Naive thymus-derived CD8-positive, alpha-beta T cell (primary cell): ENCODE measurements around the gene C9orf72. TPM values are rescaled to one million over a fixed set of nuclear protein-coding genes. Genes with fewer than 3 reads are reported as not detected.
"Not testable (repeated sequence)": the region's sequence is repeated elsewhere in the genome, so short reads cannot be mapped to it uniquely, and the experiment has no call there.

Experiments used
- ATAC-seq, 2 donors: fragments of 150-1000 bp; cut with Tn5 transposase in 1 of 2; sonication (Bioruptor Pico), chemical (Tn5 transposase) in 1 of 2; 1 replicate in 1 of 2; 2 replicates in 1 of 2; pipeline ENCODE4 v1.10.0; 2021; ENCODE audit warnings: mild to moderate bottlenecking in 2 of 2, moderate library complexity in 2 of 2
- POLR2A ChIA-PET: fragments of 350-600 bp; sonication (Branson Sonifier 250); formaldehyde crosslinking; loops from one replicate; lab custom pipeline; 2021; ENCODE audit warnings: antibody characterized with exemption; lab: Charles Lee
- DNase-seq, 10 donors: peaks; one replicate each; pipeline versions ENCODE4 v3.0.0 to v3.0.0-alpha.2; 2020 to 2022
- H3K27ac Mint-ChIP-seq, 10 donors: one replicate each; pipeline ENCODE4 v1.8.0; 2020 to 2022; ENCODE audit warnings: mild to moderate bottlenecking in 10 of 10, mixed read lengths in 10 of 10, moderate library complexity in 4 of 10, inconsistent platforms in 1 of 10
- H3K27me3 Mint-ChIP-seq, 5 donors: one replicate each; pipeline ENCODE4 v1.8.0; 2021 to 2022; ENCODE audit warnings: mixed read lengths in 5 of 5
- H3K36me3 Mint-ChIP-seq, 3 donors: one replicate each; pipeline ENCODE4 v1.8.0; 2020 to 2022; ENCODE audit warnings: mixed read lengths in 3 of 3, mild to moderate bottlenecking in 2 of 3, inconsistent platforms in 1 of 3
- H3K4me1 Mint-ChIP-seq, 4 donors: one replicate each; pipeline ENCODE4 v1.8.0; 2021 to 2022; ENCODE audit warnings: mixed read lengths in 4 of 4
- H3K4me3 Mint-ChIP-seq, 10 donors: one replicate each; pipeline ENCODE4 v1.8.0; 2020 to 2022; ENCODE audit warnings: mild to moderate bottlenecking in 10 of 10, mixed read lengths in 10 of 10, moderate library complexity in 6 of 10, inconsistent platforms in 1 of 10
- H3K9me3 Mint-ChIP-seq, 9 donors: one replicate each; pipeline ENCODE4 v1.8.0; 2020 to 2022; ENCODE audit warnings: mixed read lengths in 9 of 9, mild to moderate bottlenecking in 3 of 9, inconsistent platforms in 1 of 9, moderate library complexity in 1 of 9
- polyA plus RNA-seq, 3 donors: library from polyadenylated mRNA; unstranded; fragments of 300-500 nt; fragmentation: Illumina TruSeq; gene quantifications; one replicate each; pipeline ENCODE4 v1.2.3, GENCODE V29; 2021
- total RNA-seq, 8 experiments: library from RNA in 2 of 8; stranded (reverse) in 2 of 8; gene quantifications; one replicate each; pipeline ENCODE4 v1.2.3 and lab custom pipeline; 2021 to 2026

The C9orf72 gene
- total and polyA plus RNA-seq, 5 experiments from 2014 or later, result 5.2 to 30.6 (median 9.7) TPM

GRCh38 chr9:27519466-27520465 lies 53.5 kb downstream of the C9orf72 start:
- Mint-ChIP-seq H3K36me3 (peaks cover 0 to 14% (median 9%) of the 10 kb centered on the region in 3 donors), H3K9me3 (no peaks in the 10 kb centered on the region), H3K4me3 (no peak overlapping the region), H3K27me3 (no peaks in the 10 kb centered on the region), H3K27ac (no peak overlapping the region), H3K4me1 (peaks cover 0 to 7% (median 0%) of the 10 kb centered on the region in 4 donors)
- no peak for ATAC-seq
- no peak for DNase-seq
- POLR2A ChIA-PET, result no interaction called here

- Mint-ChIP-seq H3K4me1 (peaks cover 0 to 3% (median 0%) of the 10 kb centered on the region in 4 donors), H3K27ac (no peak overlapping the region), H3K27me3 (no peaks in the 10 kb centered on the region), H3K36me3 (peaks cover 0 to 14% (median 9%) of the 10 kb centered on the region in 3 donors), H3K4me3 (no peak overlapping the region), H3K9me3 (no peaks in the 10 kb centered on the region)
- POLR2A ChIA-PET, result no interaction called here
- no peak for DNase-seq
- ATAC-seq, result no peak
These were observed 54.5 kb downstream of the C9orf72 start for GRCh38 chr9:27518809-27519208.

- DNase-seq (no peak), ATAC-seq (no peak)
- Mint-ChIP-seq H3K4me3 (no peak overlapping the region), H3K9me3 (peaks cover 0 to 1% (median 0%) of the 10 kb centered on the region in 9 donors), H3K36me3 (peaks cover 0 to 14% (median 12%) of the 10 kb centered on the region in 3 donors), H3K27me3 (no peaks in the 10 kb centered on the region), H3K27ac (no peak overlapping the region), H3K4me1 (no peaks in the 10 kb centered on the region)
- POLR2A ChIA-PET, result no interaction called here
These were observed 55.3 kb downstream of the C9orf72 start for GRCh38 chr9:27518006-27518405.

- DNase-seq, result no peak
- H3K27ac Mint-ChIP-seq, result no peak overlapping the region
- peaks cover 0 to 12% (median 5%) of the 10 kb centered on the region in 3 donors for H3K36me3 Mint-ChIP-seq
- POLR2A ChIA-PET, result no interaction called here
- ATAC-seq, result no peak
- H3K4me1 Mint-ChIP-seq, result no peaks in the 10 kb centered on the region
- H3K4me3 Mint-ChIP-seq, result no peak overlapping the region
- H3K27me3 Mint-ChIP-seq, result no peaks in the 10 kb centered on the region
- H3K9me3 Mint-ChIP-seq, result peaks cover 0 to 1% (median 0%) of the 10 kb centered on the region in 9 donors
These were observed 58.7 kb downstream of the C9orf72 start for GRCh38 chr9:27514551-27514950.

- DNase-seq, result no peak
- H3K4me3 Mint-ChIP-seq, result no peak overlapping the region
- POLR2A ChIA-PET, result no interaction called here
- no peaks in the 10 kb centered on the region for H3K4me1 Mint-ChIP-seq
- no peak overlapping the region for H3K27ac Mint-ChIP-seq
- H3K27me3 Mint-ChIP-seq, result no peaks in the 10 kb centered on the region
- no peak for ATAC-seq
- peaks cover 0 to 1% (median 0%) of the 10 kb centered on the region in 9 donors for H3K9me3 Mint-ChIP-seq
- H3K36me3 Mint-ChIP-seq, result peaks cover 3 to 7% (median 5%) of the 10 kb centered on the region in 3 donors
These were observed 61.5 kb downstream of the C9orf72 start for GRCh38 chr9:27511771-27512170.

GRCh38 chr9:27510780-27511179 lies 62.5 kb downstream of the C9orf72 start:
- Mint-ChIP-seq H3K4me3 (no peak overlapping the region), H3K9me3 (peaks cover 0 to 1% (median 0%) of the 10 kb centered on the region in 9 donors), H3K4me1 (no peaks in the 10 kb centered on the region), H3K36me3 (peaks cover 3 to 7% (median 4%) of the 10 kb centered on the region in 3 donors), H3K27me3 (no peaks in the 10 kb centered on the region), H3K27ac (no peak overlapping the region)
- DNase-seq, result no peak
- no peak for ATAC-seq
- POLR2A ChIA-PET, result no interaction called here

- POLR2A ChIA-PET, result no interaction called here
- no peak for ATAC-seq
- Mint-ChIP-seq H3K4me1 (peaks cover 0 to under 1% (median 0%) of the 10 kb centered on the region in 4 donors), H3K4me3 (no peak overlapping the region), H3K27me3 (peaks cover 0 to 1% (median 0%) of the 10 kb centered on the region in 5 donors), H3K36me3 (peaks cover 0 to 9% (median 5%) of the 10 kb centered on the region in 3 donors), H3K27ac (no peak overlapping the region), H3K9me3 (no peaks in the 10 kb centered on the region)
- no peak for DNase-seq
These were observed 66.3 kb downstream of the C9orf72 start for GRCh38 chr9:27506981-27507380.

- Mint-ChIP-seq H3K9me3 (peaks cover 0 to 3% (median 0%) of the 10 kb centered on the region in 9 donors), H3K4me1 (peaks cover 0 to 6% (median 0%) of the 10 kb centered on the region in 4 donors), H3K36me3 (peaks cover 0 to 12% (median 7%) of the 10 kb centered on the region in 3 donors), H3K27ac (no peak overlapping the region), H3K27me3 (peaks cover 0 to 2% (median 0%) of the 10 kb centered on the region in 5 donors), H3K4me3 (no peak overlapping the region)
- DNase-seq (no peak), ATAC-seq (no peak)
- POLR2A ChIA-PET, result no interaction called here
These were observed 67.5 kb downstream of the C9orf72 start for GRCh38 chr9:27505744-27506161.

GRCh38 chr9:27504259-27504658 lies 69.0 kb downstream of the C9orf72 start:
- no peak overlapping the region for H3K27ac Mint-ChIP-seq
- DNase-seq (no peak), ATAC-seq (no peak)
- POLR2A ChIA-PET, result no interaction called here
- H3K9me3 Mint-ChIP-seq, result peaks cover 0 to 3% (median 0%) of the 10 kb centered on the region in 9 donors
- H3K36me3 Mint-ChIP-seq, result peaks cover 0 to 12% (median 7%) of the 10 kb centered on the region in 3 donors
- H3K27me3 Mint-ChIP-seq, result peaks cover 0 to 4% (median 1%) of the 10 kb centered on the region in 5 donors
- H3K4me1 Mint-ChIP-seq, result peaks cover 0 to 16% (median 0%) of the 10 kb centered on the region in 4 donors
- no peak overlapping the region for H3K4me3 Mint-ChIP-seq

GRCh38 chr9:27503623-27504022 lies 69.7 kb downstream of the C9orf72 start:
- H3K4me3 Mint-ChIP-seq, result no peak overlapping the region
- POLR2A ChIA-PET, result no interaction called here
- H3K4me1 Mint-ChIP-seq, result peaks cover 0 to 16% (median 0%) of the 10 kb centered on the region in 4 donors
- ATAC-seq, result no peak
- H3K9me3 Mint-ChIP-seq, result peaks cover 0 to 3% (median 0%) of the 10 kb centered on the region in 9 donors
- peaks cover 0 to 4% (median 1%) of the 10 kb centered on the region in 5 donors for H3K27me3 Mint-ChIP-seq
- peaks cover 0 to 12% (median 7%) of the 10 kb centered on the region in 3 donors for H3K36me3 Mint-ChIP-seq
- H3K27ac Mint-ChIP-seq, result no peak overlapping the region
- no peak for DNase-seq

- H3K36me3 Mint-ChIP-seq, ATAC-seq, H3K27ac Mint-ChIP-seq, H3K27me3 Mint-ChIP-seq, POLR2A ChIA-PET, H3K4me3 Mint-ChIP-seq, DNase-seq, H3K9me3 Mint-ChIP-seq: not testable (repeated sequence)
- peaks cover 0 to 16% (median 0%) of the 10 kb centered on the region in 4 donors for H3K4me1 Mint-ChIP-seq
These were observed 72.4 kb downstream of the C9orf72 start for GRCh38 chr9:27500902-27501301.

- Mint-ChIP-seq H3K27me3 (peaks cover 0 to 4% (median 1%) of the 10 kb centered on the region in 5 donors), H3K9me3 (peaks cover 0 to 5% (median 2%) of the 10 kb centered on the region in 9 donors), H3K4me1 (peaks cover 0 to 16% (median 0%) of the 10 kb centered on the region in 4 donors), H3K4me3 (no peak overlapping the region), H3K27ac (no peak overlapping the region), H3K36me3 (peaks cover 0 to 10% (median 5%) of the 10 kb centered on the region in 3 donors)
- ATAC-seq (no peak), DNase-seq (no peak)
- POLR2A ChIA-PET, result no interaction called here
These were observed 73.8 kb downstream of the C9orf72 start for GRCh38 chr9:27499451-27499850.

- peaks cover 0 to 4% (median 0%) of the 10 kb centered on the region in 5 donors for H3K27me3 Mint-ChIP-seq
- H3K4me1 Mint-ChIP-seq, result peaks cover 0 to 16% (median 0%) of the 10 kb centered on the region in 4 donors
- peaks cover 0 to 12% (median 5%) of the 10 kb centered on the region in 3 donors for H3K36me3 Mint-ChIP-seq
- no peak overlapping the region for H3K4me3 Mint-ChIP-seq
- DNase-seq (no peak), ATAC-seq (no peak)
- no peak overlapping the region for H3K27ac Mint-ChIP-seq
- POLR2A ChIA-PET, result no interaction called here
- peaks cover 0 to 15% (median 8%) of the 10 kb centered on the region in 9 donors for H3K9me3 Mint-ChIP-seq
These were observed 75.3 kb downstream of the C9orf72 start for GRCh38 chr9:27497883-27498417.
